ENCODE results near the gene IGLON5. TPM values are rescaled to one million over a fixed set of nuclear protein-coding genes. Genes with fewer than 3 reads are reported as not detected.

The IGLON5 gene
- total RNA-seq, 4 donors from 2014 or later: not detected

- intact Hi-C loops (cut with DNase I; ENCODE audit: low total_unique reads) (no loop called here), in situ Hi-C loops (cut with MboI; ENCODE audit: low sequenced_read_pairs in 4 of 4) (no loop called here)
- ATAC-seq: no peak
- no peaks in the 10 kb centered on the region for H3K4me1 ChIP-seq
- no peak overlapping the region for H3K4me3 ChIP-seq
- H3K9me3 ChIP-seq: no peaks in the 10 kb centered on the region
- H3K27ac ChIP-seq: no peak overlapping the region
- no peaks in the 10 kb centered on the region for H3K36me3 ChIP-seq
- H3K27me3 ChIP-seq: no peaks in the 10 kb centered on the region
- TF ChIP-seq CTCF (IDR thresholded peaks at IDR 0.05 in 4 of 5, conservative IDR thresholded peaks at IDR 0.05 in 1 of 5) (no peak), POLR2A (IDR thresholded peaks at IDR 0.05) (no peak)
- DNase-seq: no peak
These were observed 64.2 kb downstream of the IGLON5 start for GRCh38 chr19:51375504-51376221.

GRCh38 chr19:51377422-51377821, 66.0 kb downstream of the IGLON5 start:
- Histone ChIP-seq H3K4me1 (no peaks in the 10 kb centered on the region), H3K27ac (no peak overlapping the region), H3K9me3 (no peaks in the 10 kb centered on the region), H3K36me3 (no peaks in the 10 kb centered on the region), H3K27me3 (no peaks in the 10 kb centered on the region), H3K4me3 (no peak overlapping the region)
- ATAC-seq (no peak), DNase-seq (no peak)
- TF ChIP-seq CTCF (IDR thresholded peaks at IDR 0.05 in 4 of 5, conservative IDR thresholded peaks at IDR 0.05 in 1 of 5) (no peak), POLR2A (IDR thresholded peaks at IDR 0.05) (no peak)
- intact Hi-C loops (cut with DNase I; ENCODE audit: low total_unique reads): no loop called here
- in situ Hi-C loops (cut with MboI; ENCODE audit: low sequenced_read_pairs in 4 of 4): no loop called here

- no peaks in the 10 kb centered on the region for H3K9me3 ChIP-seq
- in situ Hi-C loops (cut with MboI; ENCODE audit: low sequenced_read_pairs in 4 of 4): no loop called here
- DNase-seq: no peak
- no peak overlapping the region for H3K4me3 ChIP-seq
- intact Hi-C loops (cut with DNase I; ENCODE audit: low total_unique reads): no loop called here
- no peak overlapping the region for H3K27ac ChIP-seq
- TF ChIP-seq POLR2A (IDR thresholded peaks at IDR 0.05): no peak
- H3K27me3 ChIP-seq: no peaks in the 10 kb centered on the region
- H3K36me3 ChIP-seq: no peaks in the 10 kb centered on the region
- no peak for ATAC-seq
- H3K4me1 ChIP-seq: no peaks in the 10 kb centered on the region
These were observed 68.9 kb downstream of the IGLON5 start for GRCh38 chr19:51380379-51380778.

Other genes with a start within 250 kb of the IGLON5 start
- gene KLK13, start 246.6 kb upstream of the IGLON5 start, total RNA-seq: not detected
- not detected for gene KLK14, start 228.8 kb upstream of the IGLON5 start, total RNA-seq
- 10 to 100 TPM in 2 of 4 donors, 1 to 10 TPM in 2; 5.8 to 11.9 (median 9.3) TPM for gene CTU1, start 203.2 kb upstream of the IGLON5 start, total RNA-seq
- gene SIGLEC9, start 186.7 kb upstream of the IGLON5 start, total RNA-seq: 1 to 10 TPM in 2 of 4 donors, under 1 TPM in 1, not detected in 1; 0.72 to 1.4 (median 1.0) TPM
- gene SIGLEC7, start 169.3 kb upstream of the IGLON5 start, total RNA-seq: under 1 TPM in 3 of 4 donors, not detected in 1; 0.13 to 0.97 (median 0.23) TPM
- 1 to 10 TPM in 2 of 4 donors, under 1 TPM in 1, not detected in 1; 0.71 to 2.3 (median 2.1) TPM for gene CD33, start 86.6 kb upstream of the IGLON5 start, total RNA-seq
- gene SIGLECL1, start 60.6 kb upstream of the IGLON5 start, total RNA-seq: not detected
- under 1 TPM; 0.20 to 0.75 (median 0.34) TPM for gene VSIG10L, start 30.5 kb downstream of the IGLON5 start, total RNA-seq
- 100 to 1,000 TPM; 118 to 164 (median 141) TPM for gene ETFB, start 54.7 kb downstream of the IGLON5 start, total RNA-seq
- not detected for gene CLDND2, start 57.4 kb downstream of the IGLON5 start, total RNA-seq
- gene NKG7, start 61.0 kb downstream of the IGLON5 start, total RNA-seq: 1 to 10 TPM in 1 of 4 donors, under 1 TPM in 1, not detected in 2; 0.73 to 1.2 TPM
- not detected for gene LIM2, start 76.3 kb downstream of the IGLON5 start, total RNA-seq
- gene C19orf84, start 78.9 kb downstream of the IGLON5 start, total RNA-seq: not detected
- 1 to 10 TPM in 1 of 4 donors, under 1 TPM in 2, not detected in 1; 0.87 to 1.3 (median 0.98) TPM for gene SIGLEC10, start 106.0 kb downstream of the IGLON5 start, total RNA-seq
- under 1 TPM in 1 of 4 donors, not detected in 3; 0.13 TPM for gene SIGLEC8, start 146.8 kb downstream of the IGLON5 start, total RNA-seq
- gene CEACAM18, start 166.9 kb downstream of the IGLON5 start, total RNA-seq: not detected
- not detected for gene SIGLEC12, start 190.2 kb downstream of the IGLON5 start, total RNA-seq
- under 1 TPM in 2 of 4 donors, not detected in 2; 0.18 to 0.46 TPM for gene SIGLEC6, start 220.0 kb downstream of the IGLON5 start, total RNA-seq